ENCODE results near the gene MS4A3.
"Not testable (repeated sequence)": the region's sequence is repeated elsewhere in the genome, so short reads cannot be mapped to it uniquely, and the experiment has no call there.

- TF ChIP-seq CTCF (IDR thresholded peaks at IDR 0.05); ZFX (IDR thresholded peaks at IDR 0.05; ENCODE audit: borderline replicate concordance): not testable (repeated sequence)
Measured at GRCh38 chr11:60101368-60101767, 44.9 kb downstream of the MS4A3 start.
